HEK293 (cell line): ENCODE measurements around the gene MARVELD3.

Experiments
- CTCF ChIA-PET: fragments of 350-600 bp; formaldehyde crosslinking; extraction: SDS; loops from one replicate; lab custom pipeline; 2021; ENCODE audit warnings: antibody characterized with exemption; lab: Yijun Ruan, JAX
- POLR2A ChIA-PET: fragments of 300-600 bp; formaldehyde crosslinking; extraction: SDS; loops from one replicate; lab custom pipeline; 2020; ENCODE audit warnings: antibody characterized with exemption, inconsistent platforms; lab: Yijun Ruan, JAX
- H3K27ac ChIP-seq: fragments of 200-500 bp; sonication (Bioruptor generic); 2 replicates; pipeline ENCODE4 v1.5.1; 2014; ENCODE audit warnings: low read depth, low read length, control low read depth, inconsistent platforms; ENCODE audit errors: extremely low read depth
- H3K36me3 ChIP-seq, 2 experiments: fragments of 200-500 bp in 1 of 2; sonication (Bioruptor generic) in 1 of 2; 1 replicate in 1 of 2; 2 replicates in 1 of 2; pipeline ENCODE4 v1.5.1; 2014 to 2017; ENCODE audit warnings: inconsistent platforms in 2 of 2, low read length in 2 of 2; ENCODE audit not compliant: control insufficient read depth in 2 of 2, insufficient read depth in 1 of 2
- H3K4me1 ChIP-seq: fragments of 200-500 bp; sonication (Bioruptor generic); 2 replicates; pipeline ENCODE4 v1.5.1; 2014; ENCODE audit warnings: mild to moderate bottlenecking, low read length, inconsistent platforms; ENCODE audit not compliant: control insufficient read depth, insufficient read depth
- H3K4me3 ChIP-seq: 2 replicates; pipeline ENCODE4 v1.5.1; 2011; ENCODE audit warnings: low read depth, mild to moderate bottlenecking, control low read depth, low read length, moderate library complexity
- H3K9me3 ChIP-seq: fragments of 200-500 bp; sonication (Bioruptor generic); 2 replicates; pipeline ENCODE4 v1.5.1; 2014; ENCODE audit warnings: low read depth, low read length, inconsistent platforms; ENCODE audit not compliant: control insufficient read depth, insufficient read depth
- CTCF ChIP-seq: fragments of 450-650 bp; formaldehyde crosslinking; IDR thresholded peaks from 2 replicates; pipeline ENCODE4 v1.5.1; 2016; ENCODE audit warnings: missing biosample characterization, missing genetic modification characterization
- EGR2 ChIP-seq: fragments of 450-650 bp; formaldehyde crosslinking; IDR thresholded peaks from 2 replicates; pipeline ENCODE4 v1.5.1; 2016; ENCODE audit warnings: low read depth, missing biosample characterization, missing genetic modification characterization
- GLIS1 ChIP-seq: fragments of 450-650 bp; formaldehyde crosslinking; IDR thresholded peaks from 2 replicates; pipeline ENCODE4 v1.5.1; 2016; ENCODE audit warnings: missing biosample characterization, missing genetic modification characterization
- KLF16 ChIP-seq: fragments of 450-650 bp; formaldehyde crosslinking; IDR thresholded peaks from 2 replicates; pipeline ENCODE4 v1.5.1; 2017; ENCODE audit warnings: missing biosample characterization, missing genetic modification characterization
- MEIS1 ChIP-seq: sonication (generic); formaldehyde crosslinking; IDR thresholded peaks from 2 replicates; pipeline ENCODE4 v1.8.1; 2022; ENCODE audit warnings: missing genetic modification reagents, mild to moderate bottlenecking, borderline replicate concordance
- OSR2 ChIP-seq: fragments of 450-650 bp; formaldehyde crosslinking; IDR thresholded peaks from 2 replicates; pipeline ENCODE4 v1.5.1; 2016; ENCODE audit warnings: missing biosample characterization, missing genetic modification characterization
- PRDM6 ChIP-seq: fragments of 450-650 bp; formaldehyde crosslinking; IDR thresholded peaks from 2 replicates; pipeline ENCODE4 v1.5.1; 2017; ENCODE audit warnings: missing biosample characterization, missing genetic modification characterization
- SALL2 ChIP-seq: fragments of 450-650 bp; formaldehyde crosslinking; IDR thresholded peaks from 2 replicates; pipeline ENCODE4 v1.5.0; 2017; ENCODE audit warnings: missing biosample characterization, mild to moderate bottlenecking, missing genetic modification characterization, borderline replicate concordance
- YY2 ChIP-seq: fragments of 450-650 bp; formaldehyde crosslinking; IDR thresholded peaks from 2 replicates; pipeline ENCODE4 v1.5.1; 2016; ENCODE audit warnings: missing biosample characterization, missing genetic modification characterization
- ZFHX2 ChIP-seq: fragments of 450-650 bp; formaldehyde crosslinking; conservative IDR thresholded peaks from 2 replicates; pipeline ENCODE4 v1.5.1; 2016; ENCODE audit warnings: missing biosample characterization, missing genetic modification characterization
- ZFP69B ChIP-seq: fragments of 450-650 bp; formaldehyde crosslinking; IDR thresholded peaks from 2 replicates; pipeline ENCODE4 v1.5.1; 2016; ENCODE audit warnings: missing biosample characterization, missing genetic modification characterization
- ZIC2 ChIP-seq: fragments of 450-650 bp; formaldehyde crosslinking; IDR thresholded peaks from 2 replicates; pipeline ENCODE4 v1.5.1; 2016; ENCODE audit warnings: missing biosample characterization, missing genetic modification characterization
- ZNF140 ChIP-seq: fragments of 450-650 bp; formaldehyde crosslinking; IDR thresholded peaks from 2 replicates; pipeline ENCODE4 v1.5.1; 2016; ENCODE audit warnings: missing biosample characterization, missing genetic modification characterization
- ZNF148 ChIP-seq: fragments of 450-650 bp; formaldehyde crosslinking; IDR thresholded peaks from 2 replicates; pipeline ENCODE4 v1.5.0; 2017; ENCODE audit warnings: missing biosample characterization, missing genetic modification characterization, borderline replicate concordance
- ZNF24 ChIP-seq: fragments of 450-650 bp; formaldehyde crosslinking; IDR thresholded peaks from 2 replicates; pipeline ENCODE4 v1.5.1; 2016; ENCODE audit warnings: missing biosample characterization, missing genetic modification characterization
- ZNF292 ChIP-seq: fragments of 450-650 bp; formaldehyde crosslinking; IDR thresholded peaks from 2 replicates; pipeline ENCODE4 v1.5.1; 2016; ENCODE audit warnings: low read depth, missing biosample characterization, missing genetic modification characterization, borderline replicate concordance
- ZNF350 ChIP-seq: fragments of 450-650 bp; formaldehyde crosslinking; IDR thresholded peaks from 2 replicates; pipeline ENCODE4 v1.5.0; 2017; ENCODE audit warnings: missing biosample characterization, mild to moderate bottlenecking, missing genetic modification characterization
- ZNF404 ChIP-seq: fragments of 450-650 bp; formaldehyde crosslinking; IDR thresholded peaks from 2 replicates; pipeline ENCODE4 v1.5.1; 2017; ENCODE audit warnings: missing biosample characterization, missing genetic modification characterization
- ZNF501 ChIP-seq: fragments of 450-650 bp; formaldehyde crosslinking; IDR thresholded peaks from 2 replicates; pipeline ENCODE4 v1.5.1; 2016; ENCODE audit warnings: missing biosample characterization, missing genetic modification characterization
- ZNF561 ChIP-seq: fragments of 450-650 bp; IDR thresholded peaks from 2 replicates; pipeline ENCODE4 v1.5.1; 2018; ENCODE audit warnings: missing biosample characterization, missing genetic modification characterization, borderline replicate concordance
- ZNF571 ChIP-seq: fragments of 450-650 bp; formaldehyde crosslinking; IDR thresholded peaks from 2 replicates; pipeline ENCODE4 v1.5.0; 2017; ENCODE audit warnings: missing biosample characterization, missing genetic modification characterization
- ZNF626 ChIP-seq: fragments of 450-650 bp; sonication (Bioruptor Pico); formaldehyde crosslinking; IDR thresholded peaks from 2 replicates; pipeline ENCODE4 v1.5.1; 2018; ENCODE audit warnings: missing biosample characterization, missing genetic modification characterization, inconsistent platforms
- ZNF660 ChIP-seq: fragments of 450-650 bp; IDR thresholded peaks from 2 replicates; pipeline ENCODE4 v1.5.1; 2018; ENCODE audit warnings: missing biosample characterization, mild to moderate bottlenecking, missing genetic modification characterization
- ZNF692 ChIP-seq: fragments of 450-650 bp; formaldehyde crosslinking; IDR thresholded peaks from 2 replicates; pipeline ENCODE4 v1.5.1; 2016; ENCODE audit warnings: missing biosample characterization, missing genetic modification characterization
- ZNF830 ChIP-seq: fragments of 450-650 bp; IDR thresholded peaks from 2 replicates; pipeline ENCODE4 v1.5.0; 2018; ENCODE audit warnings: missing biosample characterization, missing genetic modification characterization, low read depth, mild to moderate bottlenecking, moderate library complexity

The MARVELD3 gene

GRCh38 chr16:71631776-71632175 lies 5.8 kb downstream of the MARVELD3 start:
- no peak for TF ChIP-seq YY2 (tag by site-specific recombination)
- no peak for TF ChIP-seq SALL2
- TF ChIP-seq ZNF626 (tag by site-specific recombination): no peak
- no peak for TF ChIP-seq ZNF404 (tag by site-specific recombination)
- no peak for TF ChIP-seq ZNF571
- no peak for TF ChIP-seq ZNF292 (tag by site-specific recombination)
- no peak for TF ChIP-seq ZNF148 (tag by site-specific recombination)
- TF ChIP-seq ZNF350: no peak
- TF ChIP-seq ZNF501 (tag by site-specific recombination): no peak
- TF ChIP-seq CTCF (tag by site-specific recombination): no peak
- no peak for TF ChIP-seq MEIS1 (CRISPR knock-in tag)
- TF ChIP-seq ZNF830 (tag by site-specific recombination): no peak
- POLR2A ChIA-PET: no interaction called here
- peaks cover 0 to 23% of the 10 kb centered on the region in 2 experiments; a peak in 2 of 3 replicates for H3K36me3 ChIP-seq
- no peak overlapping the region for H3K27ac ChIP-seq
- H3K4me1 ChIP-seq: peaks cover 2% of the 10 kb centered on the region; the same call in 1 of the 2 replicates
- no peaks in the 10 kb centered on the region for H3K9me3 ChIP-seq
- CTCF ChIA-PET: interaction anchor here (0.6 kb wide), 1 partner anchor 330 kb away, joined by 3 read pairs; no protein-coding TSS in a partner anchor
- no peak overlapping the region for H3K4me3 ChIP-seq

- ChIA-PET CTCF (no interaction called here), POLR2A (no interaction called here)
- Histone ChIP-seq H3K27ac (no peak overlapping the region), H3K9me3 (no peaks in the 10 kb centered on the region), H3K4me1 (no peaks in the 10 kb centered on the region), H3K36me3 (peaks cover 0 to 20% of the 10 kb centered on the region in 2 experiments; a peak in 2 of 3 replicates), H3K4me3 (no peak overlapping the region)
- TF ChIP-seq EGR2 (tag by site-specific recombination): 0 out of 2 replicates have a peak, but pooled peaks have one; percentile 25
- TF ChIP-seq ZNF24 (tag by site-specific recombination): no peak
These were observed 9.6 kb downstream of the MARVELD3 start for GRCh38 chr16:71635632-71636031.

- H3K4me3 ChIP-seq: no peak overlapping the region
- no peak overlapping the region for H3K27ac ChIP-seq
- 0 out of 2 replicates have a peak, but pooled peaks have one; percentile 39 for TF ChIP-seq ZNF660 (tag by site-specific recombination)
- TF ChIP-seq ZNF140 (tag by site-specific recombination): no peak
- no peak for TF ChIP-seq OSR2
- TF ChIP-seq KLF16: no peak
- peak; percentile 77 for TF ChIP-seq GLIS1 (tag by site-specific recombination)
- peak; percentile 43 for TF ChIP-seq ZFHX2
- peak; percentile 43 for TF ChIP-seq EGR2 (tag by site-specific recombination)
- no peak for TF ChIP-seq ZNF561 (tag by site-specific recombination)
- peak; percentile 71 for TF ChIP-seq ZFP69B (tag by site-specific recombination)
- TF ChIP-seq ZNF692 (tag by site-specific recombination): peak; percentile 73
- TF ChIP-seq ZIC2: peak; percentile 82
- peak; percentile 27; the same call in 1 of the 2 replicates for TF ChIP-seq PRDM6 (tag by site-specific recombination)
These were observed 11.4 kb downstream of the MARVELD3 start for GRCh38 chr16:71637398-71637797.

More at GRCh38 chr16:71637398-71637797, 11.4 kb downstream of the MARVELD3 start:
- Histone ChIP-seq H3K36me3 (peaks cover 0 to 13% of the 10 kb centered on the region in 2 experiments; a peak in 2 of 3 replicates), H3K4me1 (no peaks in the 10 kb centered on the region), H3K9me3 (no peaks in the 10 kb centered on the region)
- ChIA-PET CTCF (interaction anchor here (0.5 to 0.7 kb wide), 2 partner anchors 255 to 325 kb away, joined by 3 read pairs; no protein-coding TSS in a partner anchor), POLR2A (no interaction called here)
